IPS DF 4.7 (cell line): ENCODE data around the gene NAV1.
"Not testable (repeated sequence)": the region's sequence is repeated elsewhere in the genome, so short reads cannot be mapped to it uniquely, and the experiment has no call there.

Experiments used
- DNase-seq: peaks from one replicate; pipeline ENCODE4 v3.0.0-alpha.2; 2013; ENCODE audit warnings: low spot score; ENCODE audit errors: extremely low read depth

The NAV1 gene

GRCh38 chr1:201562659-201563405, 23.9 kb downstream of the NAV1 start:
- DNase-seq = no peak

- DNase-seq = no peak
Observed at GRCh38 chr1:201563406-201563780, 24.5 kb downstream of the NAV1 start.

- DNase-seq = no peak
Observed at GRCh38 chr1:201563941-201564340, 25.0 kb downstream of the NAV1 start.

GRCh38 chr1:201565024-201565730, 26.2 kb downstream of the NAV1 start:
- no peak for DNase-seq

GRCh38 chr1:201565771-201566528, 27.0 kb downstream of the NAV1 start:
- DNase-seq = no peak

GRCh38 chr1:201566529-201566823, 27.5 kb downstream of the NAV1 start:
- DNase-seq = no peak

GRCh38 chr1:201566933-201567801, 28.2 kb downstream of the NAV1 start:
- no peak for DNase-seq

- no peak for DNase-seq
Observed at GRCh38 chr1:201568265-201568664, 29.3 kb downstream of the NAV1 start.

- DNase-seq = no peak
Observed at GRCh38 chr1:201568859-201569294, 29.9 kb downstream of the NAV1 start.

GRCh38 chr1:201570181-201570885, 31.4 kb downstream of the NAV1 start:
- DNase-seq = no peak

GRCh38 chr1:201570886-201571624, 32.1 kb downstream of the NAV1 start:
- DNase-seq = no peak

GRCh38 chr1:201573030-201573429, 34.1 kb downstream of the NAV1 start:
- no peak for DNase-seq

GRCh38 chr1:201573923-201574322, 35.0 kb downstream of the NAV1 start:
- DNase-seq = no peak

GRCh38 chr1:201575912-201576311, 37.0 kb downstream of the NAV1 start:
- no peak for DNase-seq

GRCh38 chr1:201576914-201577313, 38.0 kb downstream of the NAV1 start:
- no peak for DNase-seq

- DNase-seq = no peak
Observed at GRCh38 chr1:201578008-201578888, 39.3 kb downstream of the NAV1 start.

GRCh38 chr1:201581371-201581770, 42.4 kb downstream of the NAV1 start:
- DNase-seq = not testable (repeated sequence)

- no peak for DNase-seq
Observed at GRCh38 chr1:201582705-201583442, 43.9 kb downstream of the NAV1 start.
